ENCODE measurements around the gene ATP2C2. TPM values are rescaled to one million over a fixed set of nuclear protein-coding genes. Genes with fewer than 3 reads are reported as not detected.

The ATP2C2 gene
- total and polyA plus RNA-seq, 2 of the 8 experiments (the other 6 are each of a cell fraction or from before 2014, with no cell fraction given) = 1.2 to 2.8 TPM

DNA sequence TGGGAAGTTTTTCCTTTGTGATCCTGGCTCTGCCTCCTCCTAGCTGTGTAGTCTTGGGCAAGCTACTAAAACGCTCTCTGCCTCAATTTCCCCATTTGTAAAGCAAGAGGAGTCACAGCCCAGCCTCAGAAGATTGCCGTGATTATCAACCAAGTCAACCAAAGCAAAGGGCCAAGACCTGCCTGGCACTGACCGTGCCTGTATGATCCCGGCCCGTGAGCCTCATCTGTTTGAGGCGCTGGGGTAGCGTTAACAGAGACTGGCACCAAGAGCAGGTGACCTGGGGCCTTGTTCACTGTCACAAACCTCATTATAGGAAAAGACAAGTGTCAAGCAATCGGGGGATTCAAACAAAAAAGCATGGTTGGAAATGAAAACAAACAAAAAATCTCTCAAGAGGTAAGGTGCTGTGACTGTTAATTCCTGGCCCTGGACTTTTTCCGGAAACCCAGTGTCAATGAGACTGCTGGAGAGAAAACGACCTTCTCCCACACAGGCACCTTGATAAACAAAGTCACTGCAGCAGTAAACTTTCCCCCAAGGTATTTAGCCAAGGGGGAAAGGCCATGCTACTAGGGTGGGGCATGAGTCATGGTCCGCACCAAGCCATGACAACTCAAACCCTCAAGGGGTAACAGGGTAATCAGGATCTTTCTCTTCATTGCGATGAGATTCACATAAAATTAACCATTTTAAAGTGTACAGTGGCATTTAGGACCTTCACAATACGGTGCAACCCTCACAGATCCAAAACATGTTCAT lies 130.7 kb downstream of the ATP2C2 start:
- H3K9me3 ChIP-seq (ENCODE audit: insufficient read depth in 2 of 2, low read depth in 1 of 2, low read length in 1 of 2) = no peaks in the 10 kb centered on the region
- no peak overlapping the region for H2AK5ac ChIP-seq (ENCODE audit: low read depth, low read length)
- no peak overlapping the region for H4K8ac ChIP-seq (ENCODE audit: extremely low read depth, insufficient read depth, low read length)
- no peak overlapping the region for H2BK15ac ChIP-seq (ENCODE audit: low read length)
- no peak for DNase-seq (ENCODE audit: low read depth in 1 of 2, low spot score in 2 of 2)
- H3K36me3 ChIP-seq (ENCODE audit: control insufficient read depth in 2 of 4, insufficient read depth in 4 of 4, low read length in 3 of 4) = peaks cover 2 to 31% (median 20%) of the 10 kb centered on the region in 4 experiments; a peak in 6 of 8 replicates
- H3K4me3 ChIP-seq (ENCODE audit: extremely low read depth in 1 of 4, insufficient read depth in 2 of 4, low read depth in 3 of 4, low read length in 4 of 4) = no peak overlapping the region
- CTCF ChIA-PET (ENCODE audit: partially characterized antibody) = interaction anchor here (2.3 kb wide), 1 partner anchor 14 kb away, joined by 14 read pairs; no protein-coding TSS in a partner anchor
- H3K56ac ChIP-seq (replicated peaks; ENCODE audit: insufficient read length, low read depth, low read length) = no peak overlapping the region
- no peaks in the 10 kb centered on the region for H3K27me3 ChIP-seq (replicated peaks in 1 of 4; ENCODE audit: control insufficient read depth in 3 of 4, extremely low read depth in 1 of 4, insufficient read depth in 3 of 4, low read length in 3 of 4)
- no peak overlapping the region for H3K9ac ChIP-seq (replicated peaks in 1 of 4; ENCODE audit: extremely low read depth in 1 of 4, low read depth in 3 of 4, low read length in 3 of 4)
- no peak overlapping the region for H2AFZ ChIP-seq (ENCODE audit: low read length)
- no peak overlapping the region for H4K91ac ChIP-seq (replicated peaks; ENCODE audit: insufficient read length, low read length)
- no peak overlapping the region for H2BK12ac ChIP-seq (ENCODE audit: low read depth, low read length)
- peaks cover 0 to 2% of the 10 kb centered on the region in 2 experiments for H4K20me1 ChIP-seq (replicated peaks in 1 of 2; ENCODE audit: control insufficient read depth in 1 of 2, insufficient read depth in 2 of 2, low read length in 2 of 2)
- H3K4me2 ChIP-seq (ENCODE audit: insufficient read depth in 1 of 2, low read depth in 2 of 2, low read length in 2 of 2) = no peak overlapping the region
- no peak overlapping the region for H2BK20ac ChIP-seq (ENCODE audit: low read length)
- POLR2A ChIA-PET (ENCODE audit: partially characterized antibody) = no interaction called here
- no peaks in the 10 kb centered on the region for H3K79me1 ChIP-seq (ENCODE audit: low read depth, low read length)
- H3K23ac ChIP-seq (ENCODE audit: insufficient read length) = no peak overlapping the region
- peaks cover 0 to 5% (median 4%) of the 10 kb centered on the region in 4 experiments; a peak in 5 of 7 replicates for H3K4me1 ChIP-seq (replicated peaks in 1 of 4; ENCODE audit: control insufficient read depth in 3 of 4, insufficient read depth in 4 of 4, low read length in 3 of 4)
- no peak overlapping the region for H2BK5ac ChIP-seq (ENCODE audit: low read depth, low read length)
- WGBS, 2 experiments (ENCODE audit: extremely low coverage in 1 of 2, insufficient coverage in 1 of 2, insufficient read length in 1 of 2, insufficient replicate concordance in 2 of 2, low coverage in 1 of 2, low lambda C conversion rate in 2 of 2, missing lambda C conversion rate in 1 of 2) = 93% methylated on average over 13 of the region's 13 CpGs; no CpG with 5 or more reads in 1 of the 2 experiments
- H3K23me2 ChIP-seq (ENCODE audit: low read depth, low read length) = peaks cover 3% of the 10 kb centered on the region; the same call in 1 of the 2 replicates
- no peak overlapping the region for H3K18ac ChIP-seq (ENCODE audit: extremely low read depth, low read length)
- no peak overlapping the region for H3K4ac ChIP-seq (replicated peaks; ENCODE audit: insufficient read length, low read depth, low read length)
- peaks cover 0 to 3% of the 10 kb centered on the region in 2 experiments; a peak in 1 of 4 replicates for H3K79me2 ChIP-seq (ENCODE audit: control insufficient read depth in 1 of 2, insufficient read depth in 2 of 2, low read length in 2 of 2)
- no peak for FAIRE-seq
- H2BK120ac ChIP-seq (replicated peaks; ENCODE audit: low read depth, low read length) = no peak overlapping the region
- H4K5ac ChIP-seq (ENCODE audit: insufficient read length, low read depth, low read length) = no peak overlapping the region
- H3K14ac ChIP-seq (ENCODE audit: insufficient read length) = no peak overlapping the region
- no peak overlapping the region for H3K27ac ChIP-seq (ENCODE audit: low read depth, low read length)
- no peak for TF ChIP-seq NRF1 (IDR thresholded peaks at IDR 0.05; ENCODE audit: low read depth, low read length)

Data from H1 (cell line).